HG02763 (cell line): ENCODE data around the gene RPL27A.

Experiments used
- ATAC-seq: cut with Tn5 transposase; IDR thresholded peaks from one replicate; pipeline ENCODE4 v1.9.1; 2021; ENCODE audit warnings: mild to moderate bottlenecking, moderate library complexity; ENCODE audit not compliant: unreplicated experiment

RPL27A gene

DNA sequence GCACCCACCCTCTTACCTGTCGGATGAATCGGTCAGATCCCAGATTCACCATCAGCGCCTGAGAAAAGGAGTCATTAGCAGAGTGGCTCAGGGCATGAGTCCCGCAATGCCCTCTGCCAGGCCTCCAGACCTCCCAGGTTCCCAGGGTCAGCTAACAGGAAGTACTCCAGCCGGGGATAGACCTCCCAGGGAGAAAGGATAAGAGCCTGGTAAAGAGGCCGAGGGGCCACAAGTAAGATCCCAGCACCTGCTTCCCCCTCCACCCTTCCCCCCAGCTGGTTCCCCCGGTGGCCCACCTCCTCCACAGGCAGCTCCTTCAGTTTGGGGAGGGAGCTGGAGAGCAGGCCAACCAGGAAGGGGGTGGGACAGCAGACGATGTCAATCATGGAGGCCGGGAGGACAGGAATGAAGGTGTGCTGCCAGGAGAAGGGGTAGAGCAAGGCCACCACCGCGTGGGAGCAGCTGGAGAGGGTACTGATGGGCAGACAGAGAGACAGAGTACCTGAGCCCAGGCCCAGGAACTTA, 16.4 kb downstream of the RPL27A start:
- ATAC-seq, result no peak

DNA sequence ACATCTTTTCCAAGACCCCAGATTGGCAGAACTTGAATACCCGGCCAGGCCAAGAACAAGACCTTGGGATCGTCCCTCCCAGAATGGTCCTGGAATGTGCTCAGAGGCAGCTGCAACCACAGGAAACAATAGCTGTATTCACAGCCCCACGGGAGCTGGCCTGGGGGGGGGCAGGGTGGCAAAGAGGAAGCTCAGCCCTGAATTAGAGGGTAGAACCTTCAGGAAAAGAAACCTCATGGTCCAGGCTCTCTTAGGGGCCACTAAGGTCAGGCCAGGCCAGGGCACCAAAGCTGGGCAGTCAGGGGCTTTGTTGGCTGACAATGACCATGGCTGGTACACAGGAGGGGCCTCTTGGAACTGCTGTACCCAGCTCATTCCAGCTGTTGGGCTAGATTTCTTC, 17.3 kb downstream of the RPL27A start:
- ATAC-seq, result no peak

DNA sequence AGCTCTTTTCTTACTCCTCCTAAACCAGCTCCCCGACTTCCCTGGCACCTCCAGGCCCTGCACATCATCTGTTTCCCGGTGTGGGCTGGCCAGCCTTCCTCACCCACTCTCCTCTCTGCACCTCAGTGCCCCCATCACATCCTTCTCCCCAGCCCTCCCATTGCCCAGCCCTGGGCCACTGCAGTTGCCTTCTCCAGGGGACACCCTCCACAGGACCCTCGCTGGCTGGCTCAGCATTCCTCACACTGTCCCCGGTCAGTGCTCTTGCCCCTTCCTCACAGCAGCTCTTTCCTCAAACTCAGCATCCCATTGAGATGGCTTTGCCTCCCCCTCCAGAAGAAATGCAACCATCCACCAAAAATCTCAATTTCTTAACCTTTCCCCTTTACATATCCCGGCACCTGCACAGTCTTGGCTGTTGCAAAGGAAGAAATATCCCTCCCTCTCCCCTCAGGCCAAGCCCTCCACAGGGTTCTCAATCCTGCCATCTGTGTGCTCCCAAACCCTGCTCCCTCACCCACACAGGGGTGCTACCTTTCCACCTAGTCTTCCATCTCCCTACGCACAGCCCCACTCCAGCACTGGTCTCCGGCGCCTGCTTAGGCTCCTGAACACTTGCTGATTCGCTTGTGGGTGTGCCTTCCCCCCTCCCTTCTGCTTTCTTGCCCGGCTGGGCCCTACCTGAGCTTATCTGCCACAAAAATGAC, 19.5 kb downstream of the RPL27A start:
- no peak for ATAC-seq

DNA sequence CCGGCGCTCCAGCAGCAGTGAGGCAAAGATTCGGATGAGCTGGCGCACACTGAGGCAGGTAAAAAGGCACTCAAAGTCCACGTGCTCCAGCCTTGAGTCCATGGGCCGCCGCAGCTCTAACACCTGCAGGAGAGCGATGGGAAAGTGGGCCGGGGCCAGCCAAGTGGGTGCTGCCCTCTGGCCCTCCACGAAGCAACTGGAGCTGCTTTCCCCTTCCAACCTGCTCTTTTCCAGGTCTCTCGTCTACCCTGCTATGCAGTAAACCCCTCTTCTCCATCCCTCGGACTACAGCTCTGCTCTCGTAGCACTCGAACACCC, 20.0 kb downstream of the RPL27A start:
- ATAC-seq, result no peak

DNA sequence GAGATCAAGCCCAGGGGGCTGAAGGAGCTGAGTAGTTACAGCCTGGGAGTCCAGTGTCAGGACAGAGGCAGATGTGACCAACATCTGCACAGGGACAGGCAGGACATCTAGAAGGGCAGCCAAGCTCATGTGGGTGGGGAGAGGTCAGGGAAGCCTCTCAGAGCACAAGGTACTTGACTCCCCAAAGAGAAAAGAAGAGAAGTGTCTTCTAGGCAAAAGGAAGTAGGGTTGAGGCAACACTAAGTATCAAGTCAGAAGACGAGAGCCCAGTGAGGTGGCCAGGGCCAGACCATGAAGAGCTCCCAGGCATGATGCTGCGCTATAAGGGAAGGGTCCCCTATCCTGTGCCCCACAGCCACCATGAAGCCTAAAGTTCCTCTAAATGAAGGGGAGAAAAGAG, 21.5 kb downstream of the RPL27A start:
- ATAC-seq, result no peak

DNA sequence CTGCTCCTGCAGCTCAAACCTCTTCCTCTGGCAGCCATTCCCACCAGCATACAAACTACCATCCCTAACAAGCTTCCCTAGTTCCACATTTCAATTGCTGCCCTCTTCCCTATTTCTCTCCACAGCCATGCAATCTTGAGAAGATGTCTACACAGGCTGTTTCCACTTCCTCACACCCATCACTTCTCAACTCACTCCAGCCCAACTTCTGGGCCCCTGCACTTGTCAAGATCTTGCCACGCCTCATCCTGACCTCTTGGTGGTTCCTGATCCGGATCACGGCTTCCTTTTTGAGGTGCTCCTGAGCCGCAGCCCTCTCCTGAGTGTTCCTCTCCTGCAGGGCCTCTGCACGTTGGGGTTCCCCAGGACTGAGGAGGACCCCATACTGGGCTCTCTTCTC, 22.6 kb downstream of the RPL27A start:
- no peak for ATAC-seq

DNA sequence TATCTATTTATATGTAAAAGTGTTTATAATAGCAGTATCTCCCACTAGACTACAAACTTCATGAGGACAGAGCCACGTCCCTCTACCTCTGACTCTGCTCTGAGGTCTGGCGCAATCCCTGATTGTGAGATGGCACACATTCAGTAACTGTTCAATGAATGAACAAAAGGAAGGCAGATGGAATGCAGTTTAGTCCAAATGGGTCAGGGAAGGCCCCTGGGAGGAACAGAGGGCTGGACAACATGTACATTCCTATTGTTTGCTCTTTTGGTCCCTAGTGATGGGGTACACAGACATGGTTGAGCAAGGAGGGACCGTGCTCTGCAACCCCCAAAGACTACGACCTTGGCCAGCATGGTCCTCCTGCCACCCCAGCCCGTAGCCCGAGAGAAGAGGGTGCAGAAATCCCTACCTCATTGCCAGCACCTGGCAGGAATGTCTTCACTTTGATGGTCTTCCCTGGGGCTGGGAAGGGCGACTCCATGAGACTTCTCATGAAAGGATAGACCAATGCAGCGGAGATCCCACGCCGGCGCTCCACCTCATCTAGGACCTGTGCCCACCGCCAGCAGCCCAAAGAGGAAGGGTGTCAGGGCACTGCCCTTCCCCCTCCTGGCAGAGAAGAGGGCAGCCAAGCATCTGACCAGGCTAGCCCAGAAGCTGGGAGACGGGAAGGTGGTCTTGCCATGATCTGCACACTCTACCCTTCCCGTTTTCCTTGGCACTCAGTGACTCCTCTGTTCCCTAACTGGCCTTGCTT, 24.3 kb downstream of the RPL27A start:
- no peak for ATAC-seq

DNA sequence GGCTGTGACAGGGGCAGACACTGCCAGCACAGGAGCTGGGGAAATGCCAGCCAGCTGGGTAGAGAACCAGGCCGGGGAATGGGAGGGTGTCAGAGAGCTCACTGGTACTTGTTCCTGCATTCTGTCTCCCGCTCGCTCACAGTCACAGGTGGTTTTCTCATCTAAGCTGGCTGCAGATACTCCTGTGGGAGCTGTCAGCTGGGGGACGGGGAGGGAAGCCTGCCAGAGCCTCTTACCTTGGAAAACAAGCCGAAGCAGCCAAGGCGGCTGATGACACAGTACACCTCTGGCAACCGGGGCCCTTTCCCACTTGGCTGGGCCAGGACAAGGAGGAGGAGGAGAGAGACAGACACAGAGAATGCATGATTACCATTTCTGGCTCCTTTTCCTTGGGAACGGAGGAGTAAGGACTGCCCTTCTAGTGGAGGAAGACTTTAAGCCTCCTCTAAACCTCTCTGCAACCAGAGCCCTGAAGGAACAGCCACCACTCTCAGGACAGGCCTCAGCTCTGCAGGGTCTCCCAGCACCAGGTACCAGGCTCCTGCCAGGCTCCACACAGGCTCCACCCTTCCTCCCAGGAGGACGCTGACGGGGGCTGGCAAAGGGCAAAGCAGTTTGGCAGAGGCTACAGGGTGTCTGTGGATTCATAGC, 25.1 kb downstream of the RPL27A start:
- ATAC-seq, result no peak

DNA sequence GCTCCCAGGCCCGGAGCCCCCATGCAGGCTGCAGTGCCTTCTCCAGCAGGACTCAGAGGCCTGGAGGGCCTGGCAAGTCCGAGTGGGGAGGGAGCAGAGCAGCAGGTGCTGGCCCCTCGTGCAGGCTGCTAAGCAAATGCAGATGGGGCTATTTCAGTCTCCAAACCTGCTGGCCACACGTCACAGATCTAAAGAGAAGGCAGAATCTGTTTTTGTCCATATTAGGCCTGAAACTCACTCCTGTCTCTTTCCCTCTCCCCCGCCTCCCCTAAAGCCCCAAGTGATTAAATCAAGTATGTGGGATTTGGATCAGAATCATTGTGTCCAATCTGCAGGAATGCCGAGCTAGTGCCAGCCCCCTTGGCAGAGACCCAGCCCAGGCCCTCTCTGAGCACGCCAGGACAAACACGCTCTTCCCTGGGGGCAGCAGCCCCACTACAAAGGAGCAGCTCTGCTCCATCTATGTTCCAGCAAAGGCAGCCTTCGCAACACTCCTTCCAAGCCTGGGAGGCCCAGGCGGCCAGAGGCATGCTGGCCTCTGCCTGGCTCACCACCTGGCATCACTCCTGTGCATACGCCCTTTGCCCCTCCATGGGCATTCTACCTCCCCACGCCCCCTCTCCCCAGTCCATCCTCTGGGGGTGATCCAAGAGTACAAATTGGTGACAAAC, 26.5 kb downstream of the RPL27A start:
- no peak for ATAC-seq

DNA sequence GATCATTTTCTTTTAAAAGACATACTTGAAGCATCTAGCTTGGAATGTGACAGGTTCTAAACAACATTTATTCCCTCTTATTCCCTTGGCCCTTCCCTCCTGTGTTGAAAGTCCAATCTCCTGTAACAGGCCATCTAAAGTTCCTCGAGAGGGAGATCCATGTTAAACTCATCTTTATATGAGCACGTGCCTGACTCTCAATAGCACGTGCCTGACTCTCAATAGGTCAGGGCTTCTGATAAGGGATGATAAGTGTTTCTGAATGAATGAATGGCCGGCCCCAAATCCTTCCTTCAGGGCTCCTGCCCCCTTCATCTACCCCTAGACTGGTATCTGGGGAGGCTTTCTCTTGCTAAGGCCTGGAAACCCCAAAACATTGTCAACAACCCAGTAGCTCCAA, 27.2 kb downstream of the RPL27A start:
- no peak for ATAC-seq

DNA sequence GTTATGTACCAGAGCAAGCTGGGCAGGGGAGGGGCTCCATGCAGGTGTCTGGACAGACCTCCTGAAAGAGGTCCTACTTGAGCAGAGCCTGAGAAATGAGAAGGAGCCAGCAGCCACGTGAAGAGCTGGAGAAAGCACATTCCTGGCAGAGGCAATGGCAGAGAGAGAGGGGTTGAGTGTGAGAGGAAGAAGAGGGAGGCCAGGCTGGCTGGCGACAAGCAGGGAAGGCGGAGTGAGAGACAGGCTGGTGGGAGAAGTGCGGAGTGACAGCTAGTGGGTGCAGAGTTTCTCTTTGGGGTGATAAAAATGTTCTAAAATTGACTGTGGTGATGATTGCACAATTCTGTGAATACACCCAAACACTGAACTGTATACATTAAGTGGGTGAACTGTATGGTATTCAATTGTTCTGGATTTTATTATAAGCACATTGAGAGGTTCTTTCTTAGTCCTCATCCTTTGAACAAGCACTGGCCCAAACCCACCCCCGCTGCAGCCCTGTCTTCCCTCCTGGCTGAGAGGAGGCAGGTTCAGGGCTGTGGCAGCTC, 29.4 kb downstream of the RPL27A start:
- ATAC-seq, result no peak

DNA sequence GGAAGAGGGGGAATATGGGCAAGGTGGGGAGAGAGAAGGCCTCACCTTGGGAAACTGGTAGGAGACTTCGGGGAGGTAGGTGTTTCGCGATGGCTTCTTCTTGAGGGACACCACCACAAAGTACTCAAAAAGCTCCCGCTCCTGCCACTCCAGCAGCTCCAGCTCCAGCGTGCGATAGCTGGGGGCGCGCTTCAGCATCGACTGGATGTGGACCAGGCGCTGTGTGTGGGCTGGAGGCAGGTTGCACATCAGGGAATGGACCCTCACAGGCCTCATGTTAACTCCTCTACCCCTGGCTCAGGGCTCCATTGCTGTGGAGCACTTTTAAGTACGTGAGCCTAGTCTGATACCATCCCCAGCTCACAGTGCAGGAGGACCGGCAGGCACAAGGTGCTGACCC, 29.9 kb downstream of the RPL27A start:
- no peak for ATAC-seq

DNA sequence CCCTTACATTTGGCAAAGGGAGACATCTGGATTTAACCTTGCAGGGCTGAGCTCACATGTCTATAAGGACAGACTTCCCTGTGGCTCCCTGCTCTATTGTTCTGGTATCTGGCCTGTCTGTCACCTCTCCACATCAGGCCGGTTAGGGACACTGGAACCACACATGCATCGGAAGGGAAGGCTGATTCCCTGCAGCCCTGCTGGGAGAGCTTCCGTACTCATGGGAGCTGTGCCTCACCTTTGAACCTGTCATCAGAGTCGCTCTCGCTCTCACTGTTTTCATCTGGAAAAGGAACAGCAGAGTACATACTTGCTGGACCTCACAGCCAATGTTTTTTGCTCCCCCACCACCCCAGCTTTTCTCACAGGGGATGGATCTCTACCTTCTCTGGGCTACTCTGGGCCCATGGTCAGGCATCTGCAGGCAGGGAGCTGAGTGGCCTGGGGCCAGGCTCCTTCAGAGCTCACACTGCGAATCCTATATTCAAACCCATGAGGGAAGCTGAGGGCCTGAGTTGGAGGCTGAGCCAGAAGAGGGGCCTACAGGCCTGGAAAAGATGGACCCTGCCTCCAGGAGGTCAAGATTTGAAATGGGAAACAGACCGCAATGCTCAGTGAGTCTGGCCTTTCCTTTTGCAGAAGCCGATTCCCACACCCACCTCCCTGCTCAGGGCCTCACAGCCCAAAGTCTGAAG, 31.3 kb downstream of the RPL27A start:
- ATAC-seq, result no peak

DNA sequence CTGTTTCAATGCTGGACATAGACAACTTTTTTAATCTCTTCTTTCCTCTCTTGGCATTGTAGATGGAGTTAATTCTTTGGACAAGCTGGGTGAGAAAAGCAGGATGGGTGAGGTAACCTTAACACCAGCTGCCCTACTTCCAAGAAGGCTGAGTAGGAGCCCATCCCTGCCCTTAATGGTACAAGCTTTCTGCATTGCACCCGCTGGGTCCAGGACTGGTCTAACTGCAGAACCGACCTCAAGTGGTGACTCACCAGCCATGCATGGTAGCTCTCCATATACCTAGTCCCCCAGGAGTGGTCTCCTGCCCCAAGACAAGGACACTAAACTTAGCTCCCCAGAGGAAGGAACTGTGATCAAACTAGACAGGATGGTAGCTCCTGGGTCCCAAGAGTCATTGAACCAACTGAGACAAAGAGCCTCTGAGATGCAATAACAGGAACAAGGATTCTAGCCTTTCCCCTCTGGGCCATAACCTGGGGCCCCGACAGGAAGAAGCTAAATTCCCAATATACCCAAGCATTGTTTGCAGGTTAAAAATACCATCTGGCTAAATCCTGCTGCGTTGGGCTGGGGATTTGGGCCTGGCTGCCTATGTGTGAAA, 32.1 kb downstream of the RPL27A start:
- no peak for ATAC-seq

DNA sequence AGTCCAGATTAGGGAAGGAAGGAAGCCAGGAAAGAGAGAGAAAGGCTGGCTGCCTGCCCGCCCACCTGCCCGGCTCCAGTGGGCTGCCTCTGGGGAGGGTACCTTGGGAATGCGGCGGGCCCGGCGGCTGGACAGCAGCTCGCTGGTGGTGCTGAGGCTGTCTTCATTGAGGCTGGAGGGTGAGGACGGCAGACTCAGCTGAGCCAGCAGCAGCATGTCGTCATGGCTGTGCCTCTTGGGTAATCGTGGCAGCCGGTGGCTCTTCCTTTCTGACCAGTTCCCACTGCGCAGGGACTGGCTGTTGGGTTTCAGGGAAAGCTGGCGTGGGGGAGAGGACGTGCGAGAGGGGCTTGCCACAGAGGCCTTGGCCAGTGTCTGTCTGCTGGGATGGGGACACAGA, 32.9 kb downstream of the RPL27A start:
- no peak for ATAC-seq

DNA sequence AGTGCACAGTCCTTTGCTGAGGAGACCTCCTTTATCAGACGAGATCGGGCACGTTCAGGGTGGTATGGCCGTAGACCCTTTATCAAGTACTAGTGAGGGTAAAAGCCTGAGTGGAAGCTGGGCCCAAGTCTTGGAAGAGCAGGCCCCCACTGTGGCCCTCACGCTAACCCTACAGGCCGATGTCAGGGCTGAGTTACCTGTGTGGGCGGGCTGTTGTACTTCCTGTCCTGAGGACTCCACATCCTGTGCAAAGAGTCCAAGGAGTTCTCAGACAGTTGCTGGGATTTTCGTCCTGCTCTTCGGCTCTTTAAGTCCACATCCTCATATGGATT, 34.9 kb downstream of the RPL27A start:
- no peak for ATAC-seq

DNA sequence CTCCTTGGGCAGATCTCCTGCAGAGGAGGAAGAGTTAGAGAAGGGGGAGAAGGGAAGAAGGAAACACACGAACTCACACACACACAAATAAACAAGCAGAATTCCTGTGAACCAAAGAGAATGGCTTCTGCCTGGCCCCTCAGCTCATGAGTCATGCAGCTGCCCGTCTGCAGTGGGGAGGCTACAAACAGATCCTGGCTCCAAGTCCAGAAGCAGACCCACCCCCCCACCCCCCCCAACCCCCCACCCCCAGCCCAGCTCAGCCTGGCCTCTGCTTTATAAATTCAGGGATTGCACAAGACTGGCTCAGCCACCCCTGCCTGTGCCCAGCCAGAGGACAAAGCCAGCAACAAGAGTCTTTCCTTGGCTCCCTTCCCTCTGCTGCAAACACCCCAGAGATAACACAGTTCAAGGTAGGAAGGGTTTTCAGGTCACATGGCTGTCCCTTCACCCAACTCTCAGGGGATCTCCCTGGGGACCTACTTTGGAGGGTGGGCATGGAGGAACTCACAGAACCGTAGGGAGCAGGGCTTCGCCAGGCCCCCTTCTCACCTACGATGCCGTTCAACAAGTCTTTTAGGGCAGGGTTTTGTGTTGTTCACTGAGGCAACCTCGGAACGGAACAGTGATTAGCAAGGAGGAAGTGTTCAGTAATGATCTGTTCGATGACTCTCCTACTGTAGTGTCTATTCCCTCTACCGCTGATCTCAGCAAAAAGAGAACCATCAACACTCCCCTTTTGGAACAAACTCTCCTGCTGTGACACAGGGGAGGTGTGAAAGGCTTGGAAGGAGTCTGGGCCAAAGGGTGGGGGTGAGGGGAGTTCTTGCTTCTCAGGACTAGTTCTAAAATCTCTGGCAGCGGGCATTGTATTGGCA, 35.5 kb downstream of the RPL27A start:
- ATAC-seq, result no peak

DNA sequence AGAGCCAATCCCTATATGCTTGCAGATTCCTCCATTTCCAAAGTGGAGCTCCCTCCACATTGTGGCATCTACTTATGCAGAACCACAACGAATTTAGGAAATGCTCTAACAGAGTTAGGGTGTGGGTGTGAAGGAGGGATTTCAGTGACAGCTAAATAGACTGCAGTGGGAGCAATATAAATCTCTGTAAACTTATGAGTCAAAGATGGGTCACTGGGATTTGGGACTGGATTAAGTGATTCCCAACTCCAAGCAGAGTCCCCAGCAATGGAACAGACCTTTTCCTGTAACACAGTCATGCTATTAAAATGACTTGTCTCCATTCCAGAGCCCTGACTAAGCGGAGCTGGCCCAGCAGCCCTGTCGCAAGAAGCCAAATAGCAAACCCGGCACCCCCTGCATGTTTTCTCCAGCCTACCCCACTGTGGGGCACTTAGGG, 36.6 kb downstream of the RPL27A start:
- ATAC-seq, result no peak

DNA sequence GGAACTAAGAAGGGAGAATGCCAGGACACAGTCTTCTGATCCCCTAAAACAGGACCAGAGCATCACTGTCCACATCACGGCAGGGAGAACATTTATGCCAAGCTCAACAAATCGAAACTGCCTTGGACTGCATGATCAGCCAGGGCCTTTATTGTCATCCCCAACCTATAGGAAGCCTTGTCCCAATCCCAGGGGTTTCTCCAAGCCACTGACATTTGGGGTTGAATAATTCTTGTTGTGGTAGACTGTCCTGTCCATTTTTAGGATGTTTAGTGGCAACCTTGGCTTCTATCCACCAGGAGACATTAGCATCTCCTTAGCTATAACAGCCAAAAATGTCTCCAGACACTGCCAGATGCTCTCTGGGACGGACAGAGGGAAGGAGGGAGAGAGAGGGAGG, 37.1 kb downstream of the RPL27A start:
- no peak for ATAC-seq
